DMS 273 treated with DMSO at 0.1 percent for 48 hours (cell line): ENCODE data around the gene CPEB4.

Experiments
- DNase-seq: peaks from one replicate; lab custom pipeline; 2025; lab: John Stamatoyannopoulos, UW

CPEB4 gene

DNA sequence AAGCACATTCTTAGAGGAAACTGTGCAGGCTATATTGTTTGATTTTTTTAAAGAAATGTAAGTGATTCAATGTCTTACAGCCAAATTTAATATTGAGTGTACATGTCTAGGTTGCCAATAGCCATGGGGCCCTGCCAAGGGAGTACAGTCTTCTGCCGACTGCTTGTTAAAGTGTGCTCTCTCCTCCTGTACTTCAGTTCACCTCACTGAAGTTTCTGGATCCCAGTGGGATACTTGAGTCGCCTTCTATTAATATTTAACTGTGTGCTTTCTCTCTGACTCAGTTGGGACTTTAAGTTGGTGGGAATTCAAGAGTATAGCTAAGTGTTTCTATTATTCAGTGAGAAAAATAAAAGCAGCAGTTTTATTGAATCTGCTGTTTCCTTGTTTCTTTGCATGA, 56.4 kb downstream of the CPEB4 start:
- DNase-seq, result no peak

DNA sequence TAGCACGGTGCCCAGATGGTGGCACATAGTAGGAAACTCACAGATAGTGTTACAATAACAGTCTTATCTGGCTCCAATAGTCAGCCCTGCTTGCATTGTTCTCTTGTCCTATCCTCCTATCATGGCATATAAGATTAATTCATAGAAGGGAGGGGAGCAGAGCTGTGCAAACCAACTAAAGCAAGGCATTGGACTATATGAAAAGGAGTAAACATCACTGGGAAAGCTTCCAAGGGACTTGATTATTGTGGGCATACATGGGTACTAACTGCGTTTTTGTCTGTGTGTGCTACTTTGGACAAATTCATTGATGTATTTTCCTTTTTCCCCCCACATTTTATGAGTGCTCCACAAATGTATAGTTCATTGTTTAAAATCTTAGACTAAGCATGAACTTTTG, 57.0 kb downstream of the CPEB4 start:
- no peak for DNase-seq

DNA sequence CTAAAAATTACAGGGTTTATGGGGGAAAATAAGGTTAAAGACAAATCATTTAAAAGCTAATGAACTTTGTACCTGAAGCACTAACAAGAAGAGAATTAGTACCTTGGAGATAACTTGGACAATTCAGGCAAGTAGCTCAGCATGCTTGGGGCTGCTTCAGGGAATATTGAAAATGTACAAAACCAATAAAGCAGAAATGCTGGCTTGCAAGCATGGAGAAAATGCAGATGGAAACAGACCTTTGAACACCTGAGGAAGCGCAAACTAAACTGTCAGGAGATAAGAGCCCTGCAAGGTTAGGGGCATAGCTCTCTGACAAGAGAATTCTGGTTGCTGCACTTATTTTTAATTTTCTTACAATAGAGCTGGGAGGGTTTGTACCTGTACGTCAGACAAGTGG, 58.2 kb downstream of the CPEB4 start:
- DNase-seq, result no peak

GRCh38 chr5:173950829-173951228, 62.7 kb downstream of the CPEB4 start:
- no peak for DNase-seq

- DNase-seq, result no peak
Measured at GRCh38 chr5:173953528-173954090, 65.5 kb downstream of the CPEB4 start.

DNA sequence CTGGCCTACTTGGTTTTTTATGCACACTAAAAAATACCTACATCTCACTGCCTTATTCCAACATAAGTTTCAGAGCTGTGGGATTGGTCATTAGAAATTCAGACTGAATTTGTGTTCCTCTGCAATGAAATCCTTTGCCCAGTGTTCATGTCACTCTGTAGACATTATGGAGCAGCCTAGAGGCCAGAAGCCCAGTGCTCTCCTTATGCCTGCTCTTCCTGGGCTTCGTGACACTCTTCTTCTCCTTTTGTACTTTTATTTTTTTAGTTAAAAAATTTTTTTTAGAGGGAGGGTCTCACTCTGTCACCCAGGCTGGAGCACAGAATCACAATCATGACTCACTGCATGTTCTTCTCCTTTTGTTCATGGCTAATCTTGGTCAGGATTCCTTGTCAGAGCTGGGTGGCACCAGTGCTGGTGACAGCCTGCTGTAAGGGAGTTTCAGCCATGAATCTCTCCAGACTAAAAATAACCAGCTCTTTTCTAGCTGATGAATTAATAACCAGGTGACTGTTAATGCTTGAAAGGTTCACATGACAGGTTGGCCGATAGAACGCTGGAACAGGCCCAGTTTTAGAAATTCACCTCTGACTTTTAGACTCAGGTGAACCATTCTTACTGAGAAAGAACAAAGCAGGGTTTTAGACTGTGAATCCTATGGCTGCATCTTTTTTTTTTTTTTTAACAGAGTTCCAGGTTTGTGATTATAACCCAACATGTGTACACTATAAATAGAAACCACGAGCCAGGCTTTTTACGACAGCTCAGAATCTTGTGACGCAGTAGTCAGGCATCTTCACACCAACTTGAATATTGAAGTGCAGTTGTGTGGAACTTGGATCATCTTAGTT, 66.7 kb downstream of the CPEB4 start:
- no peak for DNase-seq

- no peak for DNase-seq
Measured at GRCh38 chr5:173960986-173961385, 72.8 kb downstream of the CPEB4 start.

DNA sequence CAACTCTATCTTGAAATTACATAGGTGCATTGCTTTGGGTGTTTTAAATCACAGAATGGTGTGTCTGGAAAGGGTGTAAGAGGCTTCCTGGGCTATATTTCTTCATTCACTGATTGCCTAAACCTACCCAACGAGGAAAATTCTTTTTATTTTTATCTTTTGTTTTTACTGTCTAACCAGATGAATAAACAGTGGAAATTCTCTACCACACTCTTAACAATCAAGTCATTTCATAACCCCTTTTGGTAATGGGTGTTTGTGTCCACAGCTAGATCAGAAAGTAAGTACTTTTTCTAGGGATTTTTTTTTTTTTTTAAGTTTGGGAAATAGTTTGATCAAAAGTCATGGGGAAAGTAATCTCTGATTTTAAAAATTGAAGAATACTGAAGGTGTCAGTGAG, 73.3 kb downstream of the CPEB4 start:
- no peak for DNase-seq

DNA sequence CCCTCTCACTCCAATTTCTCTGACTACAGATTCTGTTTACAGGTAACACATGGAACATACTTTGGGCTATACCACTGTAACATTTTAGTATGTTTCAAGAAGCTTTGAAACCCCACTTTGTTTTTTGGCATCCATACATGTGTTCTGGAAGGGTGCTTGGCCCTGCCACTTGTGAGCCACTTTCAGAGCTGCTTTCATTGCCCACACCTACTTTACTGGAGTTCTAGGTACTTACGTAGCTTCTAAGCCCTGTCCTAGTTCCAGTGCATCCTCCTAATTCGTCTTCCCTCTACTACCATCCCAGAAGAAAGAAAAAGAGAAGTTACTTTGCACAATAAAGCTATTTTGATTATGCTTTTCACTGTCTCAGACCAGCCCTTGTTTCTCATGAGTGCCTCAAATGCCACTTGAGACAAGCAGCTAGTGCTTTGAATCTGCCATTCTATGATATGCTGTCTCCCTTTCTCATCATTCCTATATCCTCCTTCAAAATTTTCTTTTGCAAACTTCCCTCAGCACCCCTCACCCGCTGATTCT, 74.4 kb downstream of the CPEB4 start:
- DNase-seq, result no peak

DNA sequence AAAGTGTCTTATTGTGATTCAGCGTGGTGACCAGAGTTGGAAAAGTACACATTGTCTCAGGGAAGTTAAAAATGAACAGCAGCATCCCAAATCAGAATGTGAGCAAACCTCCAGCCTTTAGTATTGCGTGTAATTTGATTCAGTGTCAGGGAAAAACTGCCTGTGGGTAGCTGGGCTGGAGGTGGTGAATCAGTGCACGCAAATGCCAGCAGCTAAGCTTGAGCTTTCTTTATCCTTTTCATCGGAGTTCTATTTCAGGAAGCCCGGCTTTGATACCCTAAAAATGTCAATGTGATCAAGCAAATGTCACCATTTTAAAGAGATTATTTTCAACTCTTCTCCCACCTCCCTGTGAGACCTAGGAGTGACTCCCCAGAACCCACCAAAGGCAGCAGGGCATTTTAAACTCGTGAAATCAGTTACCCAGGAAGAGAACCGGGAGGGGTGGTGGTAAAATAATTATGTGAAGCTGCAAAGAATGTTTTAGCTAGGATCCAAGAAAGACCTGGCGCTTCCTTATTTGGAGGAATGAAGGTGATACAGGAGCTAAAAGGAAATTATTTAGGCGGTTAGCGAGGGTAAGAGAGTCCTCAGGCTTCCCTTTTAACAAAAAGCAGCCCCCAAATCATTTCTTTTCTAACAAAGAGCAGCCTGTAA, 75.2 kb downstream of the CPEB4 start:
- DNase-seq, result no peak

DNA sequence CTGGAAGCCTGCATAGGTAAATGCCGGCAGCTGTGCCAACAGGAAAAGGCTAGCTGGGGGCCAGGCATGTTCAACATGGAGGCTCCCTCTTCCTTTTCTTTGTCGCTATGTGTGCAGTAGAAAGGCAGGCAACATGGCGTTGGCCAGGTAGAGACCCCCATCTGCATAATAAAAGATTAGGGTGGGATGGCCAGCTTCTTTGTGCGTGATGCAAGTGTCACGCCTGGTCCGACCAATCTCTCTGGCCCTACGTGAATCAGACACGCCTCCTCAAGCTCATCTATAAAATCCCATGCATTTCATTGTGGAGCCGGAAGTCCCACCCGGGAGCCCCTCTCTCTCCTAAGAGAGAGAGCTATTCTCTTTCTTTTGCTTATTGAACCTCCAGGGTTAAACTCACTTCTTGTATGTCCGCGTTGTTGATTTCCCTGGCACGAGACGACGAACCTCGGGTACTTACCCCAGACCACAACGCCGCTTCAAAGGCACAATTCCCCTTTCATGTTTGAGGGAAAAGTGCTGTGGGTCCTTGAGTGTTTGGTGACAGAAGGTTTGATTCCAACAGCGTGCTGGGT, 75.8 kb downstream of the CPEB4 start:
- DNase-seq, result peak; percentile 3

DNA sequence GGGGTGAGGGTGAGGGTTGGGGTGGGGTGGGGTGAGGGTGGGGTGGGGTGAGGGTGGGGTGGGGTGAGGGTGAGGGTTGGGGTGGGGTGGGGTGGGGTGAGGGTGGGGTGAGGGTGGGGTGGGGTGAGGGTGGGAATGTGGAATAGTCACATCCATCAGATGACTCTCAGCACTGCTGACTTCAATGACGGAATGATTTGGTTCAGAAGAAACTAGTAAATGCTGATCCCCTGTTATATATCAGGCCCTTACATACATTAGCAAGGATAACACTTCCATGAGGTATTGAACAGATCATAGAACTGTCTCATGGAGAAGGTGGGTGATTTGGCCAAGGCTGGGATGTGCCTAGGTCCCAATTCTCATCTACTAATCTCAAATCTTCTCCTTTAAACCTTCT, 76.4 kb downstream of the CPEB4 start:
- no peak for DNase-seq

- no peak for DNase-seq
Measured at GRCh38 chr5:173967241-173967640, 79.1 kb downstream of the CPEB4 start.

GRCh38 chr5:173968154-173968797, 80.1 kb downstream of the CPEB4 start:
- DNase-seq, result no peak

GRCh38 chr5:173969167-173970049, 81.3 kb downstream of the CPEB4 start:
- no peak for DNase-seq

DNA sequence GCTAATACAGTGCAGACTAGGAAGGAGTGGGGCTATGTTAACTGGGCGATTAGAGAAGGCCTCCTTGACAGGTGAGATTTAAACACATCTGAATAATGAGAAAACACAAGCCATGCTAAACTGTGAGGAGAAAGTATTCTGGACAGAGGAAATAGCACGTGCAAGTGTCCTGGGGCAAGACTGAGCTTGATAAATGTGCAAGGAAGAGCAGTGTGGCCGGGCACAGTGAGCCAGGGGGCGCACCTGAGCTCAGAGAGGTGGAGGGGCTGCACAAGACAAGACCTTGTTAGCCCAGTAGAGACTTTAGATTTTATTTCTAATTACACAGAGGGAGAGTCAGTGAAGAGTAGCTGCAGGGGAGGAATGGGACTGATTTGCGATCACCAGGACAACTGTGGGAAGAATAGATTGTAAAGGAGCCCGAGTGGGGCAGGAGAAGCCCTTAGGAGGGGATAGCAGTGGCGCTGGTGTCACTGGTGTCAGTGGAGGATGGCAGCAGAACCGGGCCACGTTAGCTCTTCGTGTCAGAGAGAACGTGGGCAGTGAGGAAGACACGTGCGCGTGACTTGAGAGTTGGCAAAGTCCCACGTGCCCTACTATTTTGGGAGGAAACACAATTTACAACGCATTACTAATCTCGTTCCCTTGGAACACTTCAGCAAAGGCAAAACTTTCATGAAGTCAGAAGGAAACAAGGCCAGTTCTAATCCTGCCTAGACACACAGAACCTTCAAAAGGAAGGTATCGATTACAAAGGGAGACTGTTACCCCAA, 82.9 kb downstream of the CPEB4 start:
- DNase-seq, result no peak

- DNase-seq, result no peak
Measured at GRCh38 chr5:173971681-173972345, 83.7 kb downstream of the CPEB4 start.

GRCh38 chr5:173972607-173972924, 84.4 kb downstream of the CPEB4 start:
- DNase-seq, result no peak

- peak; percentile 23 for DNase-seq
Measured at GRCh38 chr5:173972925-173973615, 84.9 kb downstream of the CPEB4 start.
